ENCODE measurements around the gene STIM1.
A peak's percentile ranks its signal among the peaks of the same experiment; 100 is the strongest.

DNA sequence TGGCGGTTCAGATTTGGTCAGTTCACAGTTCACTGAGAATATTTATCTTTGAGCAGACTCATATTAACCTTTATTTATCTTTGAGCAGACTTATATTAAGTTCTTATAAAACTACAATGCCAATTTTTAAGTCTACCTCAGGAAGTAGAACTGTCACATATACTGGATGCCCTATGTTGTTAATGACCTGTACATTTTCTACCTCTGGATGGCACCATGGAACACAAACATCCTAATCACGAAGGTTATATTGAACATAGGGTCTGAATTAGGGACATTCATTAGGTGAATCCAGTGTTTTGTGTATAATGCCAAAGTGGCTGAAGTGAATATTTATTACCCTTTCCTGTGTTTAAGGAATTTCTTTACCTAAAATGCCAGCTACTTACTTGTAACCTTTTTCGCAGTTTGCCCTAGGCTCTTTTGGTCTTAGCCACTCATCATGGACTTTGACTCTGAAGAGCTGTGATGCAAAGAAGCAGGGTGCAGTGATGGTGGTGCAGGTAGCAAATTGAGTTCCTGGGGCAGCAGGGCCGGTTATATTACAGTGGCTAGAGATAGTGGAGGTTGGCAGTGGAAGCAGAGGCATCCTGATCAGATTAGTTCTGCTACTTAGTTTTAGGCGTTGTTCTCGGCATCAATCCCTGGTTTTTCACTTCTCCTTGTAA, 71.8 kb downstream of the STIM1 start:
- TF ChIP-seq, protein P1, sequence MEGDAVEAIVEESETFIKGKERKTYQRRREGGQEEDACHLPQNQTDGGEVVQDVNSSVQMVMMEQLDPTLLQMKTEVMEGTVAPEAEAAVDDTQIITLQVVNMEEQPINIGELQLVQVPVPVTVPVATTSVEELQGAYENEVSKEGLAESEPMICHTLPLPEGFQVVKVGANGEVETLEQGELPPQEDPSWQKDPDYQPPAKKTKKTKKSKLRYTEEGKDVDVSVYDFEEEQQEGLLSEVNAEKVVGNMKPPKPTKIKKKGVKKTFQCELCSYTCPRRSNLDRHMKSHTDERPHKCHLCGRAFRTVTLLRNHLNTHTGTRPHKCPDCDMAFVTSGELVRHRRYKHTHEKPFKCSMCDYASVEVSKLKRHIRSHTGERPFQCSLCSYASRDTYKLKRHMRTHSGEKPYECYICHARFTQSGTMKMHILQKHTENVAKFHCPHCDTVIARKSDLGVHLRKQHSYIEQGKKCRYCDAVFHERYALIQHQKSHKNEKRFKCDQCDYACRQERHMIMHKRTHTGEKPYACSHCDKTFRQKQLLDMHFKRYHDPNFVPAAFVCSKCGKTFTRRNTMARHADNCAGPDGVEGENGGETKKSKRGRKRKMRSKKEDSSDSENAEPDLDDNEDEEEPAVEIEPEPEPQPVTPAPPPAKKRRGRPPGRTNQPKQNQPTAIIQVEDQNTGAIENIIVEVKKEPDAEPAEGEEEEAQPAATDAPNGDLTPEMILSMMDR (IDR thresholded peaks at IDR 0.05; ENCODE audit: low read length): peak; percentile 45
- TF ChIP-seq EZH2 (IDR thresholded peaks at IDR 0.05; ENCODE audit: borderline replicate concordance, low read length): no peak

Measured in OCI-LY1 (cell line).